ENCODE measurements around the gene S100A14. TPM values are rescaled to one million over a fixed set of nuclear protein-coding genes. Genes with fewer than 3 reads are reported as not detected.

The S100A14 gene
- total RNA-seq, 1 experiment from 2014 or later: 0.63 TPM

- no peak overlapping the region for H3K18ac ChIP-seq (ENCODE audit: insufficient read length, low read depth, low read length)
- no CpG with 5 or more reads among the region's 3 CpGs for WGBS (ENCODE audit: extremely low coverage, insufficient read length, low lambda C conversion rate)
- no peak overlapping the region for H3K4me2 ChIP-seq (ENCODE audit: insufficient read depth, insufficient read length, low read length)
- H3K9me3 ChIP-seq (ENCODE audit: control insufficient read depth, low read depth, low read length): no peaks in the 10 kb centered on the region
- H3K9ac ChIP-seq (ENCODE audit: extremely low read depth, insufficient read length, low read length): no peak overlapping the region
- H2AFZ ChIP-seq (ENCODE audit: low read length): no peak overlapping the region
- H3K79me1 ChIP-seq (ENCODE audit: insufficient read depth, low read depth, low read length, poor library complexity, severe bottlenecking): no peaks in the 10 kb centered on the region
- H3K27ac ChIP-seq (ENCODE audit: insufficient read length, low read depth, low read length): no peak overlapping the region
- no peak for TF ChIP-seq CTCF (conservative IDR thresholded peaks at IDR 0.05)
- H3K23me2 ChIP-seq (ENCODE audit: insufficient read length, low read depth, low read length, poor library complexity, severe bottlenecking): no peaks in the 10 kb centered on the region
- H3K9me3 Mint-ChIP-seq: peaks cover 10 to 11% of the 10 kb centered on the region in 2 experiments; a peak in 4 of 5 replicates
- H3K27me3 ChIP-seq (ENCODE audit: insufficient read depth, low read length): no peaks in the 10 kb centered on the region
- H3K4ac ChIP-seq (ENCODE audit: low read depth, low read length): no peak overlapping the region
- no peak overlapping the region for H4K5ac ChIP-seq (ENCODE audit: insufficient read length, low read depth, low read length)
- no peak overlapping the region for H2AK5ac ChIP-seq (ENCODE audit: insufficient read length, low read length)
- no peak overlapping the region for H4K91ac ChIP-seq (ENCODE audit: insufficient read length, low read depth, low read length)
- no peaks in the 10 kb centered on the region for H3K79me2 ChIP-seq (ENCODE audit: insufficient read depth, low read length)
- H3K27ac Mint-ChIP-seq: no peak overlapping the region
- H4K8ac ChIP-seq (replicated peaks; ENCODE audit: insufficient read length, low read depth, low read length): no peak overlapping the region
- H2BK5ac ChIP-seq (ENCODE audit: insufficient read length, low read length): no peak overlapping the region
- peaks cover 0 to 6% (median 0%) of the 10 kb centered on the region in 3 experiments; a peak in 2 of 7 replicates for H3K36me3 Mint-ChIP-seq (ENCODE audit: insufficient read depth in 1 of 3, low read depth in 3 of 3)
- no peaks in the 10 kb centered on the region for H3K27me3 Mint-ChIP-seq (ENCODE audit: low read depth)
- no peak for DNase-seq
- no peak overlapping the region for H3K14ac ChIP-seq (ENCODE audit: insufficient read depth, low read length)
- H2BK120ac ChIP-seq (ENCODE audit: low read depth, low read length, poor library complexity, severe bottlenecking): no peak overlapping the region
- no peak overlapping the region for H3T11ph ChIP-seq (ENCODE audit: low read length)
- no peak overlapping the region for H2BK20ac ChIP-seq (ENCODE audit: low read depth, low read length, poor library complexity, severe bottlenecking)
- peaks cover 18 to 25% of the 10 kb centered on the region in 2 experiments for H3K4me1 Mint-ChIP-seq
- no peak overlapping the region for H3K23ac ChIP-seq (ENCODE audit: insufficient read length, low read depth, low read length)
- no peaks in the 10 kb centered on the region for H4K20me1 ChIP-seq (ENCODE audit: control insufficient read depth, insufficient read depth, insufficient read length)
- no peak overlapping the region for H3K4me3 Mint-ChIP-seq
- no peak overlapping the region for H3K56ac ChIP-seq (ENCODE audit: insufficient read length, low read depth, low read length)
- no peaks in the 10 kb centered on the region for H3K4me1 ChIP-seq (ENCODE audit: insufficient read depth, low read length)
- H2BK15ac ChIP-seq (ENCODE audit: low read depth, low read length): no peak overlapping the region
- H2BK12ac ChIP-seq (ENCODE audit: insufficient read length, low read depth, low read length): no peak overlapping the region
Measured at GRCh38 chr1:153578936-153579335, 37.2 kb downstream of the S100A14 start.
